Heart left ventricle (tissue), 13 donors: Measurements from ENCODE around the gene HOXD12.

ENCODE experiments used
- CTCF ChIP-seq, 12 donors: fragments of 200-600 bp; sonication (generic) in 4 of 12; IDR thresholded peaks; one replicate each; pipeline versions ENCODE4 v1.5.0 to v1.8.0; 2018 to 2022; ENCODE audit warnings: antibody characterized with exemption in 12 of 12, mild to moderate bottlenecking in 5 of 12
- POLR2A ChIP-seq, 2 donors: fragments of 450-650 bp; IDR thresholded peaks; one replicate each; pipeline ENCODE4 v1.6.1; 2017; ENCODE audit warnings: antibody characterized with exemption in 2 of 2, mild to moderate bottlenecking in 2 of 2, moderate library complexity in 2 of 2
- donor health status: ischemic (EF 13 %, LVEDD 7.1; RV severe dilation, severe dysfunction).
- donor health status: DM: no; HTN: yes; CAD: no.
- donor health status: DM: no; HTN: no; CAD: no.
- donor health status: ischemic (EF 25% LVEDD 6.9; RV normal size, moderate dysfunction).
- donor health status: ischemic (EF 25% LVEDD 5.7; RV mildly dilated, moderate dysfunction).
- donor health status: ischemic (EF 35%, LVEDD 5.7; RV mildly dilated, moderate dysfunction).
- donor health status: nonischemic (EF 11% LVEDD 7.7; RV severe dilation, severe dysfunction).
- donor health status: DM: yes; HTN: yes; CAD: no.
- donor health status: PGD.
- donor health status: ischemic (EF 29% LVEDD 5.4; RV normal size, mild dysfunction).
- donor health status: nonischemic (EF 23%, LVEDD 6.1; RV moderate dilation, normal function).

- TF ChIP-seq POLR2A (IDR thresholded peaks at IDR 0.05) (no peak), CTCF (IDR thresholded peaks at IDR 0.05) (no peak)
These were observed 49.3 kb downstream of the HOXD12 start for GRCh38 chr2:176148751-176149421.
